ENCODE results near the gene NTN4.
"Not testable (repeated sequence)": the region's sequence is repeated elsewhere in the genome, so short reads cannot be mapped to it uniquely, and the experiment has no call there.

The NTN4 gene

GRCh38 chr12:95774311-95775045 is 16.1 kb downstream of the NTN4 start:
- Mint-ChIP-seq H3K4me3 (no peak overlapping the region), H3K4me1 (no peaks in the 10 kb centered on the region), H3K27ac (no peak overlapping the region), H3K9me3 (peaks cover 5% of the 10 kb centered on the region), H3K36me3 (no peaks in the 10 kb centered on the region)
- DNase-seq (ENCODE audit: low spot score in 2 of 2), result no peak
- ATAC-seq, result no peak

GRCh38 chr12:95773320-95773719 is 17.2 kb downstream of the NTN4 start:
- no peak for ATAC-seq
- DNase-seq (ENCODE audit: low spot score in 2 of 2), result no peak
- Mint-ChIP-seq H3K36me3 (no peaks in the 10 kb centered on the region), H3K27ac (no peak overlapping the region), H3K4me3 (no peak overlapping the region), H3K9me3 (peaks cover 5% of the 10 kb centered on the region), H3K4me1 (no peaks in the 10 kb centered on the region)

- H3K4me1 Mint-ChIP-seq, result no peaks in the 10 kb centered on the region
- no peaks in the 10 kb centered on the region for H3K9me3 Mint-ChIP-seq
- H3K4me3 Mint-ChIP-seq, result no peak overlapping the region
- no peaks in the 10 kb centered on the region for H3K36me3 Mint-ChIP-seq
- H3K27ac Mint-ChIP-seq, result no peak overlapping the region
- ATAC-seq, result no peak
- no peak for DNase-seq (ENCODE audit: low spot score in 2 of 2)
Measured at GRCh38 chr12:95767703-95768102, 22.9 kb downstream of the NTN4 start.

GRCh38 chr12:95766356-95767019 is 24.1 kb downstream of the NTN4 start:
- Mint-ChIP-seq H3K36me3 (no peaks in the 10 kb centered on the region), H3K4me3 (no peak overlapping the region), H3K27ac (no peak overlapping the region), H3K9me3 (no peaks in the 10 kb centered on the region), H3K4me1 (peaks cover 6% of the 10 kb centered on the region)
- DNase-seq (ENCODE audit: low spot score in 2 of 2), result no peak
- no peak for ATAC-seq

GRCh38 chr12:95764848-95765247 is 25.7 kb downstream of the NTN4 start:
- Mint-ChIP-seq H3K4me1 (peaks cover 6% of the 10 kb centered on the region), H3K9me3 (no peaks in the 10 kb centered on the region), H3K4me3 (no peak overlapping the region), H3K36me3 (no peaks in the 10 kb centered on the region), H3K27ac (no peak overlapping the region)
- ATAC-seq (no peak), DNase-seq (ENCODE audit: low spot score in 2 of 2) (no peak)

- no peaks in the 10 kb centered on the region for H3K36me3 Mint-ChIP-seq
- ATAC-seq (peak; percentile 88), DNase-seq (ENCODE audit: low spot score in 2 of 2) (no peak)
- H3K4me1 Mint-ChIP-seq, result peaks cover 6% of the 10 kb centered on the region
- H3K27ac Mint-ChIP-seq, result no peak overlapping the region
- no peaks in the 10 kb centered on the region for H3K9me3 Mint-ChIP-seq
- H3K4me3 Mint-ChIP-seq, result no peak overlapping the region
Measured at GRCh38 chr12:95763809-95764253, 26.7 kb downstream of the NTN4 start.

- Mint-ChIP-seq H3K36me3 (no peaks in the 10 kb centered on the region), H3K27ac (no peak overlapping the region), H3K4me3 (no peak overlapping the region), H3K4me1 (peaks cover 6% of the 10 kb centered on the region), H3K9me3 (no peaks in the 10 kb centered on the region)
- ATAC-seq (peak; percentile 67), DNase-seq (ENCODE audit: low spot score in 2 of 2) (no peak)
Measured at GRCh38 chr12:95762123-95762785, 28.3 kb downstream of the NTN4 start.

GRCh38 chr12:95760371-95760770 is 30.2 kb downstream of the NTN4 start:
- Mint-ChIP-seq H3K36me3 (no peaks in the 10 kb centered on the region), H3K4me3 (no peak overlapping the region), H3K4me1 (peaks cover 6% of the 10 kb centered on the region), H3K9me3 (no peaks in the 10 kb centered on the region), H3K27ac (no peak overlapping the region)
- ATAC-seq, result no peak
- DNase-seq (ENCODE audit: low spot score in 2 of 2), result no peak

- peaks cover 6% of the 10 kb centered on the region for H3K4me1 Mint-ChIP-seq
- no peaks in the 10 kb centered on the region for H3K36me3 Mint-ChIP-seq
- DNase-seq (ENCODE audit: low spot score in 2 of 2), result no peak
- H3K4me3 Mint-ChIP-seq, result no peak overlapping the region
- no peak overlapping the region for H3K27ac Mint-ChIP-seq
- no peak for ATAC-seq
- no peaks in the 10 kb centered on the region for H3K9me3 Mint-ChIP-seq
Measured at GRCh38 chr12:95759718-95760117, 30.8 kb downstream of the NTN4 start.

- peaks cover 6% of the 10 kb centered on the region for H3K4me1 Mint-ChIP-seq
- H3K27ac Mint-ChIP-seq, result no peak overlapping the region
- H3K4me3 Mint-ChIP-seq, result no peak overlapping the region
- ATAC-seq (no peak), DNase-seq (ENCODE audit: low spot score in 2 of 2) (no peak)
- no peaks in the 10 kb centered on the region for H3K36me3 Mint-ChIP-seq
- no peaks in the 10 kb centered on the region for H3K9me3 Mint-ChIP-seq
Measured at GRCh38 chr12:95759039-95759438, 31.5 kb downstream of the NTN4 start.

- H3K9me3 Mint-ChIP-seq, result no peaks in the 10 kb centered on the region
- DNase-seq (ENCODE audit: low spot score in 2 of 2) (no peak), ATAC-seq (no peak)
- H3K36me3 Mint-ChIP-seq, result no peaks in the 10 kb centered on the region
- no peaks in the 10 kb centered on the region for H3K4me1 Mint-ChIP-seq
- no peak overlapping the region for H3K27ac Mint-ChIP-seq
- no peak overlapping the region for H3K4me3 Mint-ChIP-seq
Measured at GRCh38 chr12:95756362-95756761, 34.2 kb downstream of the NTN4 start.

GRCh38 chr12:95755261-95755865 is 35.2 kb downstream of the NTN4 start:
- ATAC-seq, result no peak

GRCh38 chr12:95746062-95746461 is 44.5 kb downstream of the NTN4 start:
- H3K27ac Mint-ChIP-seq; DNase-seq (ENCODE audit: low spot score in 2 of 2); H3K4me3 Mint-ChIP-seq; H3K4me1 Mint-ChIP-seq; H3K9me3 Mint-ChIP-seq; ATAC-seq; H3K36me3 Mint-ChIP-seq: not testable (repeated sequence)

More at GRCh38 chr12:95755261-95755865, 35.2 kb downstream of the NTN4 start:
- H3K4me3 Mint-ChIP-seq, result no peak overlapping the region
- no peaks in the 10 kb centered on the region for H3K9me3 Mint-ChIP-seq
- no peaks in the 10 kb centered on the region for H3K36me3 Mint-ChIP-seq
- DNase-seq (ENCODE audit: low spot score in 2 of 2), result no peak
- H3K4me1 Mint-ChIP-seq, result no peaks in the 10 kb centered on the region
- H3K27ac Mint-ChIP-seq, result no peak overlapping the region

- H3K27ac Mint-ChIP-seq, result no peak overlapping the region
- no peaks in the 10 kb centered on the region for H3K36me3 Mint-ChIP-seq
- no peak for ATAC-seq
- no peak for DNase-seq (ENCODE audit: low spot score in 2 of 2)
- no peaks in the 10 kb centered on the region for H3K4me1 Mint-ChIP-seq
- no peak overlapping the region for H3K4me3 Mint-ChIP-seq
- H3K9me3 Mint-ChIP-seq, result peaks cover 8% of the 10 kb centered on the region
Measured at GRCh38 chr12:95742586-95742985, 48.0 kb downstream of the NTN4 start.

GRCh38 chr12:95741635-95742034 is 48.9 kb downstream of the NTN4 start:
- Mint-ChIP-seq H3K27ac (no peak overlapping the region), H3K9me3 (peaks cover 8% of the 10 kb centered on the region), H3K4me3 (no peak overlapping the region), H3K4me1 (no peaks in the 10 kb centered on the region), H3K36me3 (no peaks in the 10 kb centered on the region)
- ATAC-seq (no peak), DNase-seq (ENCODE audit: low spot score in 2 of 2) (no peak)
